AG20443 (cell line): ENCODE results near the gene RBM43.
A peak's percentile ranks its signal among the peaks of the same experiment; 100 is the strongest.
"Not testable (repeated sequence)": the region's sequence is repeated elsewhere in the genome, so short reads cannot be mapped to it uniquely, and the experiment has no call there.

Experiments
- DNase-seq: peaks from one replicate; pipeline ENCODE4 v3.0.0; 2012; ENCODE audit warnings: low spot score, mixed read lengths

RBM43 gene

DNA sequence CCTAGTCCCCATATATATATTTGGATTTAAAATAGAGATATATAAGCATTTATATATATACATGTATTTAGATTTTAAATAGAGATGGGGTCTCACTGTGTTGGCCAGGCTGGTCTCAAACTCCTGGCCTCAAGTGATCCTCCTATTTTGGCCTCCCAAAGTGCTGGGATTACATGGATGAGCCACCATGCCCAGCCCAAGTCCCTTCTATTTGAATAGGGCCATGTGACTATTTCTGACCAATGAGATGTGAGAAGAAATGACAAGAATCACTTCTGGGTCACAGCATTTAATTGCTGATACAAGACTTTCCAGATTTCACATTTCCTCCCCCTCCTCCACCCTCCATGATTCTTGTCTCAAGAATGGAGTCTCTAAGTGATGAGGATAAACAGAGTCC lies 6.4 kb upstream of the RBM43 start:
- DNase-seq: no peak

- no peak for DNase-seq
Measured at GRCh38 chr2:151267537-151267936, 5.9 kb upstream of the RBM43 start.

DNA sequence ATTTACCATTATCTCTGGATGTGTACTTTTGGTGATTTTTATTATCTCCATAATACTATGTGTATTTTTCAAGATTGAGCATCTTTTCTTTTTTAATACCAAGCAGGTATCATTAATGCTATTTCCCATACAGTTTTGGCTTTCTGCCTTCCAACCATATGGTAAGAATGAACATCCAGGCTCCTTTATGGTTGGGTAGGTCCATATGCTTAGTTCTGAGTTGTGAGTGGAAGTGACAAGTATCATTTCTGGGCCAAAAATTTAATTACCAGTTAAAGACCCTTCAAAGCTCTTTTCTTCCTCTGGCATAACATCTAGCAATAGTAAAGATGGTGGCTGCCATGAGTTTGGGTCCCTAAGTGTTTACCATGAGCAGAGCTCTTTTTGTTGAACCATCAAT lies 4.3 kb upstream of the RBM43 start:
- no peak for DNase-seq

- DNase-seq: no peak
Measured at GRCh38 chr2:151264157-151264825, 2.6 kb upstream of the RBM43 start.

DNA sequence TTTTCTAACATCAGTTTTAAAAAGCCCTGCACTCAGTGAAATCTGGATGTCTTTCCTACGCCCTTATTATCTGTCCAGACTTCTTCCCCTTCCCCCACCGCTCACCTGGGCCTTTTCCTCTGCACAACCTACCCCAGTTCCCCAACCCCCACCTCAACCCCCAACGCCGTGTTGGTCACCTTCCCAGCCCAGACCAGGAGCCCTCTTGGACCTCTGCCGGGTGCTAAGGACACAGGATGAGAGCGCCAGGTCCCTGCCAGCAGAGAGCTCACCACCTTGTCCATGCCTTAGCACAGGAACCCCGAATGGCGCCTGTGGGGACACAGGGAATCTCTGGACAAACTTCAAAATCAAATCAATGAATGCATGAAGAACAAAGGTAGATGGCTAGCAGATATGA lies 966 bp upstream of the RBM43 start:
- DNase-seq: no peak

- DNase-seq: no peak
Measured at GRCh38 chr2:151261977-151262291, 271 bp upstream of the RBM43 start.

GRCh38 chr2:151260573-151261230 lies 961 bp downstream of the RBM43 start:
- peak; percentile 12 for DNase-seq

- DNase-seq: peak; percentile 86
Measured at GRCh38 chr2:151258121-151258520, 3.5 kb downstream of the RBM43 start.

DNA sequence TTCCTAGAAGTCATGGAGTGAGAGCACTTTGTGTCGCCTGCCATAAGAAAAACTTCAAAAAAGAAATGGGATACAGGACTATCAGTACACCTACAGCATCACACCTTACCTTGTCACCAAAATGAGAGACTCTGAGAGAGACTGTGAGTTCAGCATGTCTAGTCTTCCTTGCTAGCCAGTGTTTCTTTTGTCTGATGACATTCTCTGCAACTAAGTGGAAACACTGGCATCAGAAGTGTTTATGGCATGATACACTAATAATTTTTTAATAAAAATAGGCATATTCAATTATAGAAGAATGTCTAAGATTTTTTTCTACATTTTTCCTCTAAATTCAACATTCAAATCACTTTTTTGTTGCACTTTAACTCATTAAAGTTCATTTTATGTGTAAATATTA lies 9.0 kb downstream of the RBM43 start:
- no peak for DNase-seq

- DNase-seq: peak; percentile 47
Measured at GRCh38 chr2:151251012-151251411, 10.7 kb downstream of the RBM43 start.

- DNase-seq: no peak
Measured at GRCh38 chr2:151247432-151247831, 14.2 kb downstream of the RBM43 start.

GRCh38 chr2:151246152-151246551 lies 15.5 kb downstream of the RBM43 start:
- no peak for DNase-seq

DNA sequence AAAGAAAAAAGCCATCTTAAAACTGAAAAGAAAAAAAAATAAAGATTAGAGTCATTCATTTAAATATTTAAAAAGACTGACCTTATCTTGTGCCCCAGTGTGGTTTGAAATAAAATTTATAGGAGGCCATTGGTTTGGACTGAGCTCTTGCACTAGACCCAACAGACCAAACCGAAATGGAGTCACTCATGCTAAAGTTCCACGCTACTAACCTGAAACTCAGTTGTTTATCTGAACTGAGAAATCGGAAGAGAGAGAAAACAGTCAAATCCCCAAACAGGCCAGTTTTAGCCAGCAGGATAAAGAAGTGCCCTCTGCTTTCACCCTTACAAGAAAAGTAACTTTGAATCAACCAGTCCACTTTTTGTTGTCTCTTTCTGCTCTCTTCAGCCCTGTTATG lies 18.2 kb downstream of the RBM43 start:
- DNase-seq: no peak

DNA sequence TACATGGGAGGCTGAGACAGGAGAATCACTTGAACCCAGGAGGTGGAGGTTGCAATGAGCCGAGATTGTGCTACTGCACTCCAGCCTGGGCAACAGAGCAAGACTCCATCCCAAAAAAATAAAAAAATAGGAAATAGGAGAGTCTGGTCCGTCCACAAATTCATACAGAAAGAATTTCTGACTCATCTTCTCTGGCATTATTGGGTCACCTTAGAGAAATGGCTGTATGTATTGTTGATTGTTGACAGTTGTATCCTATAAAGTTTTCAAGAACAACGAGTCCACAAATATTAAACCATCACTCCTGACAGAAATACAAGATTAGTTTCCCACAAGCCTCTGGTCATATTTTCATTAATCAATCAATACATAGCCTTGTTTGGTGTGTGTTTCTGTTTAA lies 20.4 kb downstream of the RBM43 start:
- DNase-seq: peak; percentile 35

GRCh38 chr2:151240433-151240832 lies 21.2 kb downstream of the RBM43 start:
- DNase-seq: no peak

- DNase-seq: no peak
Measured at GRCh38 chr2:151239624-151240023, 22.0 kb downstream of the RBM43 start.

- DNase-seq: peak; percentile 79
Measured at GRCh38 chr2:151238527-151239487, 22.9 kb downstream of the RBM43 start.

DNA sequence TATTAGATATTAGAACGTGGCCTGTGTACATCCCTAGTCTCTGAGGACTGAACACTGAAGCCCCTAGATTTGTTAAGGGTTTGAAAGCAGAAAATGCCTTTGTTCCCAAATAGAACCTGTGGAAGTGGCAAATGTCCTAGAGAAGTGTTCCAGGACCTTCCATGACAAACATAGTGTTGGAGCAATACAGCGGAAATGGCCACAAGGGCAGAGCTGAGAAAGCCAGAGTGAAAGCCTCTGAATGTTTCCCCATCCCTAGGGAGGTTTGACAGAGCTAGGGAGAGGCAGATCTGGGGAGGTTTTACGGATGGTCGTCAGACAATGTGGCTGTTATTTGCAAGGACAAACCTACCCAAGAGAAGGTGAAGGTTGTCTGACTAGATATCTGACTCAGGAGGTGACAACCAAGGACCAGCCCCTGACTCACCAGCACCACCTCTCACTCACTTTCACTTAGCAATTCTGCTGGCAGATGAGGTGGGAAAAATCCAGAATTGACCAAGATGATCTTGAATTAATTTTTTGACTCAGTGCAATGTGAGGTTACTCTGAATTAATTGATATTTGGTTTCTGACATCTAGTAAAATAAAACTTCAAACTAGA lies 24.1 kb downstream of the RBM43 start:
- DNase-seq: no peak

- not testable (repeated sequence) for DNase-seq
Measured at GRCh38 chr2:151233760-151234159, 27.9 kb downstream of the RBM43 start.

DNA sequence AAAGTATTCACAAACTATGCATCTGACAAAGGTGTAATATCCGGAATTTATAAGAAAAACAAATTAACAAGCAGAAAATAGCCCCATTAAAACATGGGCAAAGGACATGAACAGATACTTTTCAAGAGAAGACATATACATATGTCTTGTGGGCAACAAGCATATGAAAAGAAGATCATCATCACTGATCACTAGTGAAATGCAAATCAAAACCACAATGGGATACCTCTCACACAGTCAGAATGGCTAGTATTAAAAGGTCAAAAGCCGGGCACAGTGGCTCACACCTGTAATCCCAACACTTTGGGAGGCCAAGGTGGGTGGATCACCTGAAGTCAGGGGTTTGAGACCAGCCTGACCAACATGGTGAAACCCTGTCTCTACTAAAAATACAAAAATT lies 28.4 kb downstream of the RBM43 start:
- DNase-seq: not testable (repeated sequence)

DNA sequence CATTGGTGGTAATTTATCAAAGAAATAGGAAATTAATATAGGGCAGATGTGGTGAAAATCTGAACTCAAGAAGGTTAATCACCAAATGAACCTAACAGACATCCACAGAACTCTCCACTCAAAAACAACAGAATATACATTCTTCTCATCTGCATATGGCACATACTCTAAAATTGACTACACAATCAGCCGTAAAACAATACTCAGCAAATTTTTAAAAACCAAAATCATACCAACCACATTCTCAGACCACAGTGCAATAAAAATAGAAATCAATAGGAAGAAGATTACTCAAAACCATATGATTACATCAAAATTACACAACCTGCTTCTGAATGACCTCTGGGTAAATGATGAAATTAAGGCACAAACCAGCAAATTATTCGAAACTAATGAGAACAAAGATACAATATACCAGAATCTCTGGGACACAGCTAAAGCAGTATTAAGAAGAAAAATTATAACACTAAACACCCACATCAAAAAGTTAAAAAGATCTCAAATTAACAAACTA lies 31.0 kb downstream of the RBM43 start:
- no peak for DNase-seq

- DNase-seq: no peak
Measured at GRCh38 chr2:151228847-151229512, 32.7 kb downstream of the RBM43 start.
